ENCODE measurements around the gene VSIR. TPM values are rescaled to one million over a fixed set of nuclear protein-coding genes. Genes with fewer than 3 reads are reported as not detected.

The VSIR gene
- total and polyA plus RNA-seq, 10 of the 15 experiments (the other 5 are each of a cell fraction or from before 2014, with no cell fraction given) = 0.19 to 12.5 (median 6.7) TPM

GRCh38 chr10:71726580-71727104 lies 46.7 kb downstream of the VSIR start:
- Histone ChIP-seq H3K79me2 (ENCODE audit: control insufficient read depth, insufficient read depth, low read length) (no peaks in the 10 kb centered on the region), H3K4me1 (ENCODE audit: control insufficient read depth, insufficient read depth, low read length) (peaks cover 48% of the 10 kb centered on the region), H3K27me3 (replicated peaks in 1 of 2; ENCODE audit: control insufficient read depth in 2 of 2, insufficient read depth in 2 of 2, low read length in 1 of 2) (no peaks in the 10 kb centered on the region), H3K9ac (ENCODE audit: control insufficient read depth, insufficient read depth, low read length) (peak overlapping the region; percentile 73), H3K9me3 (replicated peaks; ENCODE audit: control insufficient read depth, insufficient read depth, low read length) (no peaks in the 10 kb centered on the region), H3K4me2 (ENCODE audit: control insufficient read depth, insufficient read depth) (peak overlapping the region; percentile 90), H2AFZ (ENCODE audit: control insufficient read depth, low read depth, low read length) (peak overlapping the region; percentile 22), H3K27ac (ENCODE audit: control insufficient read depth, insufficient read depth) (peak overlapping the region; percentile 81), H4K20me1 (ENCODE audit: control insufficient read depth, insufficient read depth) (no peaks in the 10 kb centered on the region), H3K36me3 (ENCODE audit: control insufficient read depth in 2 of 2, insufficient read depth in 2 of 2, low read length in 1 of 2) (no peaks in the 10 kb centered on the region), H3K4me3 (no peak overlapping the region)
- DNase-seq (ENCODE audit: low read depth, low spot score) (no peak), ATAC-seq (peak; percentile 27), FAIRE-seq (no peak)
- TF ChIP-seq PAX8 (IDR thresholded peaks at IDR 0.05) (no peak), CTCF (IDR thresholded peaks at IDR 0.05 in 2 of 3, conservative IDR thresholded peaks at IDR 0.05 in 1 of 3; ENCODE audit: control insufficient read depth in 2 of 3, extremely low read depth in 1 of 3, insufficient read depth in 1 of 3, low read depth in 3 of 3, low read length in 3 of 3) (no peak), BHLHE40 (IDR thresholded peaks at IDR 0.05; ENCODE audit: borderline replicate concordance in 1 of 2, low read depth in 2 of 2, low read length in 1 of 2) (no peak), ZBTB33 (IDR thresholded peaks at IDR 0.05) (no peak), CBX5 (IDR thresholded peaks at IDR 0.05; ENCODE audit: low read depth) (no peak), ZZZ3 (IDR thresholded peaks at IDR 0.05; ENCODE audit: control insufficient read depth, insufficient read length, low read depth) (no peak), BACH1 (IDR thresholded peaks at IDR 0.05; ENCODE audit: borderline replicate concordance) (no peak), MEF2A (IDR thresholded peaks at IDR 0.05; ENCODE audit: insufficient read depth, low read depth, low read length) (no peak), NR2C2 (IDR thresholded peaks at IDR 0.05; ENCODE audit: borderline replicate concordance, control insufficient read depth, insufficient read length, low read depth) (no peak), STAT1 (conservative IDR thresholded peaks at IDR 0.05) (no peak), MEF2B (IDR thresholded peaks at IDR 0.05; ENCODE audit: partially characterized antibody, poor library complexity, severe bottlenecking) (no peak), NFYA (IDR thresholded peaks at IDR 0.05; ENCODE audit: borderline replicate concordance, low read depth, low read length) (no peak), TARDBP (IDR thresholded peaks at IDR 0.05; ENCODE audit: borderline replicate concordance) (no peak), PBX3 (IDR thresholded peaks at IDR 0.05; ENCODE audit: insufficient replicate concordance, low read depth, low read length) (no peak)
- SMC1A ChIA-PET (ENCODE audit: uncharacterized antibody, unreplicated experiment) = interaction anchor here (0.6 to 5.4 kb wide), 10 partner anchors 10 to 50 kb away, joined by 3 to 33 read pairs (median 4); partner anchors contain the start of gene VSIR
- CTCF ChIA-PET = interaction anchor here (0.9 to 5.1 kb wide), 6 partner anchors 12 to 170 kb away, joined by 3 to 40 read pairs (median 15); partner anchors contain the start of gene VSIR
- intact Hi-C loops (cut with micrococcal nuclease; ENCODE audit: unreplicated experiment) = loop anchor here (1.0 kb wide), 3 partner anchors 22 to 86 kb away; no protein-coding TSS in a partner anchor
- 45% methylated on average over 11 of the region's 11 CpGs for WGBS (ENCODE audit: insufficient coverage, insufficient replicate concordance, low lambda C conversion rate, missing lambda C conversion rate)
- in situ Hi-C loops (cut with MboI) = no loop called here
- POLR2A ChIA-PET = interaction anchor here (0.8 to 1.5 kb wide), 3 partner anchors 40 to 354 kb away, joined by 3 to 4 read pairs (median 3); partner anchors contain the start of gene PSAP
- no TSS peak for BruUV-seq (replicated peaks)
- RAD21 ChIA-PET (ENCODE audit: unreplicated experiment) = interaction anchor here (0.7 to 4.4 kb wide), 6 partner anchors 16 to 47 kb away, joined by 3 to 19 read pairs (median 8); partner anchors contain the start of gene VSIR
